Measurements from ENCODE around the gene CEP112. TPM values are rescaled to one million over a fixed set of nuclear protein-coding genes. Genes with fewer than 3 reads are reported as not detected.
"Not testable (repeated sequence)": the region's sequence is repeated elsewhere in the genome, so short reads cannot be mapped to it uniquely, and the experiment has no call there.

CEP112 gene
- total RNA-seq, 2 experiments from 2014 or later: 1.2 to 1.5 TPM

GRCh38 chr17:65790241-65790640 lies 401.7 kb downstream of the CEP112 start:
- no peak for DNase-seq
- Mint-ChIP-seq H3K4me3 (no peak overlapping the region), H3K27ac (no peak overlapping the region), H3K36me3 (ENCODE audit: low read depth) (no peaks in the 10 kb centered on the region), H3K4me1 (ENCODE audit: low read depth) (no peaks in the 10 kb centered on the region), H3K27me3 (peaks cover 6% of the 10 kb centered on the region), H3K9me3 (no peaks in the 10 kb centered on the region)
- no peak for ATAC-seq
- ChIA-PET POLR2A (interaction anchor here (1.0 kb wide), 1 partner anchor 32 kb away, joined by 3 read pairs; no protein-coding TSS in a partner anchor), CTCF (interaction anchor here (2.9 kb wide), 1 partner anchor 12 kb away, joined by 9 read pairs; no protein-coding TSS in a partner anchor)
- intact Hi-C loops (cut with micrococcal nuclease): no loop called here
- no peak for TF ChIP-seq CTCF (IDR thresholded peaks at IDR 0.05)

DNA sequence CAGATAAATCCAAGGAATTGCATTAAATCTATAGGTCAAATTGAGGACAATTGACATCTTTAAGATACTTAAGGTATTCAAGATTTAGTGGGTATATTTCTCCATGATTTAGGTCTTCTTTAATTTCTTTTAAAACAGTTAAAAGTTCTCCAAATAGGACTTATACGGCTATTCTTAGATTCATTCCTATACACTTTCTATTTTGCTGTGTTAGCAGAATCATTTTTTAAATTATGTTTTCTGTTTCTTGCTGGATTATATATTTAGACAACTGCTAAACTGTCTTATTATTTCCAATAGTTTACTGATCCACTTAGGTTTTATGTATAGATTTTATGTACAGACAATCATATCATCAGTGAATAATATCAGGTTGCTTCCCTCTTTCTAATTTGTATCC lies 404.4 kb downstream of the CEP112 start:
- Mint-ChIP-seq H3K27me3 (peaks cover 5% of the 10 kb centered on the region), H3K4me1 (ENCODE audit: low read depth) (no peaks in the 10 kb centered on the region), H3K4me3 (no peak overlapping the region), H3K27ac (no peak overlapping the region), H3K36me3 (ENCODE audit: low read depth) (no peaks in the 10 kb centered on the region), H3K9me3 (no peaks in the 10 kb centered on the region)
- intact Hi-C loops (cut with micrococcal nuclease): no loop called here
- DNase-seq: no peak
- CTCF ChIA-PET: no interaction called here
- POLR2A ChIA-PET: no interaction called here
- TF ChIP-seq CTCF (IDR thresholded peaks at IDR 0.05): no peak
- no peak for ATAC-seq

- ChIA-PET POLR2A (no interaction called here), CTCF (interaction anchor here (0.6 kb wide), 1 partner anchor 385 kb away, joined by 3 read pairs; no protein-coding TSS in a partner anchor)
- no peaks in the 10 kb centered on the region for H3K9me3 Mint-ChIP-seq
- no peak overlapping the region for H3K27ac Mint-ChIP-seq
- no peaks in the 10 kb centered on the region for H3K4me1 Mint-ChIP-seq (ENCODE audit: low read depth)
- intact Hi-C loops (cut with micrococcal nuclease): no loop called here
- no peak for ATAC-seq
- H3K27me3 Mint-ChIP-seq: peaks cover 5% of the 10 kb centered on the region
- no peak overlapping the region for H3K4me3 Mint-ChIP-seq
- no peak for TF ChIP-seq CTCF (IDR thresholded peaks at IDR 0.05)
- DNase-seq: no peak
- no peaks in the 10 kb centered on the region for H3K36me3 Mint-ChIP-seq (ENCODE audit: low read depth)
These were observed 405.5 kb downstream of the CEP112 start for GRCh38 chr17:65786479-65786878.

- H3K4me1 Mint-ChIP-seq (ENCODE audit: low read depth): no peaks in the 10 kb centered on the region
- peaks cover 5% of the 10 kb centered on the region for H3K27me3 Mint-ChIP-seq
- ChIA-PET POLR2A (no interaction called here), CTCF (interaction anchor here (2.4 kb wide), 1 partner anchor 10 kb away, joined by 8 read pairs; no protein-coding TSS in a partner anchor)
- no peak overlapping the region for H3K4me3 Mint-ChIP-seq
- no peaks in the 10 kb centered on the region for H3K36me3 Mint-ChIP-seq (ENCODE audit: low read depth)
- ATAC-seq (no peak), DNase-seq (no peak)
- intact Hi-C loops (cut with micrococcal nuclease): no loop called here
- no peaks in the 10 kb centered on the region for H3K9me3 Mint-ChIP-seq
- no peak for TF ChIP-seq CTCF (IDR thresholded peaks at IDR 0.05)
- H3K27ac Mint-ChIP-seq: no peak overlapping the region
These were observed 406.8 kb downstream of the CEP112 start for GRCh38 chr17:65785109-65785508.

DNA sequence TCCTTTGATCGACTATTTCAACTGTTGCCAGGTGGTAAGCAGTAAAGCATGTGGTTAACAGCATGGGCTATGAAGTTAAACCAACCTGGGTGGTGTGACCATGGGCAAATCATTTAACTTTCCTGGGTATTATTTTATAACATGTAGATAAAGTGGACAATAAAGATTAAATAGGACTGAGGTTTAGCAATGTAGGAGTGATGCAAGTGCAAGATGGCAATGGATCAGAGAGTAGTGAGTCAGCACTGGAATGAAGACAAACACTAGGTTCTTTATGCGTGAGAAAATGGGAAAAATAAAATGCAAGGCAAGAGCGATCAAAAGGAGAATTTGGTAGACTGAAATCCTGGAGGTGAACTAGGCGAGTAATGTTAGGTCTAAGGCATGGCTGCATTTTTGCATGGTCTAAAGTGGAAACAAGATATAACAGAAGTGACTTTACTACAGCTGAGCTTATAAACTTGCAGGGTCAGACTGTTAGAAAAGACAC lies 408.0 kb downstream of the CEP112 start:
- H3K4me3 Mint-ChIP-seq: no peak overlapping the region
- no peak for DNase-seq
- H3K36me3 Mint-ChIP-seq (ENCODE audit: low read depth): no peaks in the 10 kb centered on the region
- no peak for ATAC-seq
- CTCF ChIA-PET: interaction anchor here (2.4 kb wide), 1 partner anchor 12 kb away, joined by 8 read pairs; no protein-coding TSS in a partner anchor
- H3K9me3 Mint-ChIP-seq: no peaks in the 10 kb centered on the region
- intact Hi-C loops (cut with micrococcal nuclease): no loop called here
- no peak overlapping the region for H3K27ac Mint-ChIP-seq
- TF ChIP-seq CTCF (IDR thresholded peaks at IDR 0.05): no peak
- POLR2A ChIA-PET: no interaction called here
- no peaks in the 10 kb centered on the region for H3K4me1 Mint-ChIP-seq (ENCODE audit: low read depth)
- peaks cover 5% of the 10 kb centered on the region for H3K27me3 Mint-ChIP-seq

- CTCF ChIA-PET; H3K4me3 Mint-ChIP-seq; ATAC-seq; H3K27me3 Mint-ChIP-seq; POLR2A ChIA-PET; intact Hi-C loops (cut with micrococcal nuclease); H3K27ac Mint-ChIP-seq; H3K36me3 Mint-ChIP-seq (ENCODE audit: low read depth); H3K4me1 Mint-ChIP-seq (ENCODE audit: low read depth); H3K9me3 Mint-ChIP-seq; DNase-seq: not testable (repeated sequence)
These were observed 409.7 kb downstream of the CEP112 start for GRCh38 chr17:65782104-65782706.

Data from activated CD8-positive, alpha-beta T cell treated with anti-CD3 and anti-CD28 coated beads for 36 hours (primary cell).